ENCODE results near the gene TJP1. TPM values are rescaled to one million over a fixed set of nuclear protein-coding genes. Genes with fewer than 3 reads are reported as not detected.
"Not testable (repeated sequence)": the region's sequence is repeated elsewhere in the genome, so short reads cannot be mapped to it uniquely, and the experiment has no call there.

Gene TJP1
- total RNA-seq, 1 donor from 2014 or later, result 90.6 TPM

GRCh38 chr15:29677455-29677854 is 144.8 kb downstream of the TJP1 start:
- peaks cover 28% of the 10 kb centered on the region for H3K27me3 Mint-ChIP-seq (ENCODE audit: low read depth)
- peaks cover 14% of the 10 kb centered on the region for H3K4me1 Mint-ChIP-seq
- no peak for DNase-seq (ENCODE audit: low read depth, low spot score)
- no peaks in the 10 kb centered on the region for H3K9me3 Mint-ChIP-seq
- peak overlapping the region; percentile 69 for H3K4me3 Mint-ChIP-seq
- TF ChIP-seq, protein P1, sequence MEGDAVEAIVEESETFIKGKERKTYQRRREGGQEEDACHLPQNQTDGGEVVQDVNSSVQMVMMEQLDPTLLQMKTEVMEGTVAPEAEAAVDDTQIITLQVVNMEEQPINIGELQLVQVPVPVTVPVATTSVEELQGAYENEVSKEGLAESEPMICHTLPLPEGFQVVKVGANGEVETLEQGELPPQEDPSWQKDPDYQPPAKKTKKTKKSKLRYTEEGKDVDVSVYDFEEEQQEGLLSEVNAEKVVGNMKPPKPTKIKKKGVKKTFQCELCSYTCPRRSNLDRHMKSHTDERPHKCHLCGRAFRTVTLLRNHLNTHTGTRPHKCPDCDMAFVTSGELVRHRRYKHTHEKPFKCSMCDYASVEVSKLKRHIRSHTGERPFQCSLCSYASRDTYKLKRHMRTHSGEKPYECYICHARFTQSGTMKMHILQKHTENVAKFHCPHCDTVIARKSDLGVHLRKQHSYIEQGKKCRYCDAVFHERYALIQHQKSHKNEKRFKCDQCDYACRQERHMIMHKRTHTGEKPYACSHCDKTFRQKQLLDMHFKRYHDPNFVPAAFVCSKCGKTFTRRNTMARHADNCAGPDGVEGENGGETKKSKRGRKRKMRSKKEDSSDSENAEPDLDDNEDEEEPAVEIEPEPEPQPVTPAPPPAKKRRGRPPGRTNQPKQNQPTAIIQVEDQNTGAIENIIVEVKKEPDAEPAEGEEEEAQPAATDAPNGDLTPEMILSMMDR (conservative IDR thresholded peaks at IDR 0.05), result no peak
- peak overlapping the region; percentile 68 for H3K27ac Mint-ChIP-seq (ENCODE audit: unreplicated experiment)
- H3K36me3 Mint-ChIP-seq (ENCODE audit: low read depth), result no peaks in the 10 kb centered on the region

- H3K27me3 Mint-ChIP-seq (ENCODE audit: low read depth), result peaks cover 28% of the 10 kb centered on the region
- peaks cover 14% of the 10 kb centered on the region for H3K4me1 Mint-ChIP-seq
- TF ChIP-seq, protein P1 (conservative IDR thresholded peaks at IDR 0.05), result no peak
- no peaks in the 10 kb centered on the region for H3K36me3 Mint-ChIP-seq (ENCODE audit: low read depth)
- no peaks in the 10 kb centered on the region for H3K9me3 Mint-ChIP-seq
- H3K27ac Mint-ChIP-seq (ENCODE audit: unreplicated experiment), result no peak overlapping the region
- DNase-seq (ENCODE audit: low read depth, low spot score), result no peak
- H3K4me3 Mint-ChIP-seq, result peak overlapping the region; percentile 69
Measured at GRCh38 chr15:29676961-29677402, 145.3 kb downstream of the TJP1 start.

DNA sequence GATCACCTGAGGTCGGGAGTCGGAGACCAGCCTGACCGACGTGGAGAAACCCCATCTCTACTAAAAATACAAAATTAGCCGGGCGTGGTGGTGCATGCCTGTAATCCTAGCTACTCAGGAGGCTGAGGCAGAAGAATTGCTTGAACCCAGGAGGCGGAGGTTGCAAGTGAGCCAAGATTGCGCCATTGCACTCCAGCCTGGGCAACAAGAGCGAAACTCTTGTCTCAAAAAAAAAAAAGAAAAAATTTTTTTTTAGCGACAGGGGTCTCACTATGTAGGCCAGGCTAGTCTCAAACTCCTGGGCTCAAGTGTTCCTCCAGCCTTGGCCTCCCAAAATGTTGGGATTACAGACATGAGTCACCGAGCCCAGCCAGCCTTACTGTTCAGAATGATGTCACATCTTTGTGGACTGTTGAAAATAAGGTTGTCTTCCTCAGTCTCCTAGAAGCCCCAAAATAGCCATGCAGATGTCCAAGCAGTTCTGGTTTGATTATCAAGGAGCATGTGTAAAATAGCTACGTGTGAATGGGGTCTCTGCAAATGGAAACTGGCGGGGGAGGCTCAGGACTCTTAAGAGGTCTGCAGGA is 145.8 kb downstream of the TJP1 start:
- Mint-ChIP-seq H3K4me1 (peaks cover 14% of the 10 kb centered on the region), H3K4me3 (peak overlapping the region; percentile 69), H3K27me3 (ENCODE audit: low read depth) (peaks cover 28% of the 10 kb centered on the region)
- not testable (repeated sequence) for H3K27ac Mint-ChIP-seq (ENCODE audit: unreplicated experiment); DNase-seq (ENCODE audit: low read depth, low spot score); H3K36me3 Mint-ChIP-seq (ENCODE audit: low read depth); H3K9me3 Mint-ChIP-seq

- no peaks in the 10 kb centered on the region for H3K9me3 Mint-ChIP-seq
- peaks cover 19% of the 10 kb centered on the region for H3K4me1 Mint-ChIP-seq
- no peaks in the 10 kb centered on the region for H3K36me3 Mint-ChIP-seq (ENCODE audit: low read depth)
- H3K27me3 Mint-ChIP-seq (ENCODE audit: low read depth), result peaks cover 28% of the 10 kb centered on the region
- TF ChIP-seq, protein P1 (conservative IDR thresholded peaks at IDR 0.05), result no peak
- H3K4me3 Mint-ChIP-seq, result peak overlapping the region; percentile 69
- no peak overlapping the region for H3K27ac Mint-ChIP-seq (ENCODE audit: unreplicated experiment)
- DNase-seq (ENCODE audit: low read depth, low spot score), result no peak
Measured at GRCh38 chr15:29675791-29676301, 146.4 kb downstream of the TJP1 start.

GRCh38 chr15:29674661-29675533 is 147.4 kb downstream of the TJP1 start:
- H3K27ac Mint-ChIP-seq (ENCODE audit: unreplicated experiment), result no peak overlapping the region
- peaks cover 28% of the 10 kb centered on the region for H3K27me3 Mint-ChIP-seq (ENCODE audit: low read depth)
- H3K4me3 Mint-ChIP-seq, result peak overlapping the region; percentile 84
- H3K36me3 Mint-ChIP-seq (ENCODE audit: low read depth), result no peaks in the 10 kb centered on the region
- H3K4me1 Mint-ChIP-seq, result peaks cover 19% of the 10 kb centered on the region
- TF ChIP-seq, protein P1 (conservative IDR thresholded peaks at IDR 0.05), result no peak
- no peaks in the 10 kb centered on the region for H3K9me3 Mint-ChIP-seq
- peak; percentile 69 for DNase-seq (ENCODE audit: low read depth, low spot score)

Data from neural crest cell (in vitro differentiated cells).